ENCODE data around the gene CD3E.

Gene CD3E

GRCh38 chr11:118325283-118325682, 20.8 kb downstream of the CD3E start:
- DNase-seq (ENCODE audit: low read depth), result no peak

GRCh38 chr11:118328745-118329144, 24.2 kb downstream of the CD3E start:
- DNase-seq (ENCODE audit: low read depth), result no peak

GRCh38 chr11:118334745-118335144, 30.2 kb downstream of the CD3E start:
- DNase-seq (ENCODE audit: low read depth), result no peak

- no peak for DNase-seq (ENCODE audit: low read depth)
Observed at GRCh38 chr11:118338637-118339061, 34.1 kb downstream of the CD3E start.

GRCh38 chr11:118339281-118339961, 34.9 kb downstream of the CD3E start:
- no peak for DNase-seq (ENCODE audit: low read depth)

- DNase-seq (ENCODE audit: low read depth), result no peak
Observed at GRCh38 chr11:118340449-118340848, 35.9 kb downstream of the CD3E start.

GRCh38 chr11:118341261-118341660, 36.7 kb downstream of the CD3E start:
- no peak for DNase-seq (ENCODE audit: low read depth)

GRCh38 chr11:118341815-118342489, 37.4 kb downstream of the CD3E start:
- DNase-seq (ENCODE audit: low read depth), result no peak

- no peak for DNase-seq (ENCODE audit: low read depth)
Observed at GRCh38 chr11:118342503-118343161, 38.1 kb downstream of the CD3E start, which contains the start of gene CD3D. CD3D (minus strand) TSS chr11:118342705; CDS start chr11:118342607, 98 bp downstream.

- no peak for DNase-seq (ENCODE audit: low read depth)
Observed at GRCh38 chr11:118343248-118343647, 38.7 kb downstream of the CD3E start.

GRCh38 chr11:118343981-118344515, 39.5 kb downstream of the CD3E start, which contains the start of gene CD3G:
CD3G (plus strand) TSS chr11:118344344; CDS start chr11:118344424, 80 bp downstream.
- no peak for DNase-seq (ENCODE audit: low read depth)

- DNase-seq (ENCODE audit: low read depth), result no peak
Observed at GRCh38 chr11:118349475-118349874, 44.9 kb downstream of the CD3E start.

- DNase-seq (ENCODE audit: low read depth), result no peak
Observed at GRCh38 chr11:118353084-118353710, 48.7 kb downstream of the CD3E start.

GRCh38 chr11:118358071-118358470, 53.5 kb downstream of the CD3E start:
- no peak for DNase-seq (ENCODE audit: low read depth)

GRCh38 chr11:118359295-118359958, 54.9 kb downstream of the CD3E start, which contains the start of gene UBE4A:
UBE4A (plus strand) TSS chr11:118359600; CDS start chr11:118365081, 5,481 bp downstream.
- DNase-seq (ENCODE audit: low read depth), result peak; percentile 63

- DNase-seq (ENCODE audit: low read depth), result no peak
Observed at GRCh38 chr11:118364956-118365615, 60.6 kb downstream of the CD3E start.
